Measurements from ENCODE around the gene ARFRP1. TPM values are rescaled to one million over a fixed set of nuclear protein-coding genes. Genes with fewer than 3 reads are reported as not detected.
"Not testable (repeated sequence)": the region's sequence is repeated elsewhere in the genome, so short reads cannot be mapped to it uniquely, and the experiment has no call there.

The ARFRP1 gene
- polyA plus RNA-seq, 1 experiment, result 23.8 TPM

DNA sequence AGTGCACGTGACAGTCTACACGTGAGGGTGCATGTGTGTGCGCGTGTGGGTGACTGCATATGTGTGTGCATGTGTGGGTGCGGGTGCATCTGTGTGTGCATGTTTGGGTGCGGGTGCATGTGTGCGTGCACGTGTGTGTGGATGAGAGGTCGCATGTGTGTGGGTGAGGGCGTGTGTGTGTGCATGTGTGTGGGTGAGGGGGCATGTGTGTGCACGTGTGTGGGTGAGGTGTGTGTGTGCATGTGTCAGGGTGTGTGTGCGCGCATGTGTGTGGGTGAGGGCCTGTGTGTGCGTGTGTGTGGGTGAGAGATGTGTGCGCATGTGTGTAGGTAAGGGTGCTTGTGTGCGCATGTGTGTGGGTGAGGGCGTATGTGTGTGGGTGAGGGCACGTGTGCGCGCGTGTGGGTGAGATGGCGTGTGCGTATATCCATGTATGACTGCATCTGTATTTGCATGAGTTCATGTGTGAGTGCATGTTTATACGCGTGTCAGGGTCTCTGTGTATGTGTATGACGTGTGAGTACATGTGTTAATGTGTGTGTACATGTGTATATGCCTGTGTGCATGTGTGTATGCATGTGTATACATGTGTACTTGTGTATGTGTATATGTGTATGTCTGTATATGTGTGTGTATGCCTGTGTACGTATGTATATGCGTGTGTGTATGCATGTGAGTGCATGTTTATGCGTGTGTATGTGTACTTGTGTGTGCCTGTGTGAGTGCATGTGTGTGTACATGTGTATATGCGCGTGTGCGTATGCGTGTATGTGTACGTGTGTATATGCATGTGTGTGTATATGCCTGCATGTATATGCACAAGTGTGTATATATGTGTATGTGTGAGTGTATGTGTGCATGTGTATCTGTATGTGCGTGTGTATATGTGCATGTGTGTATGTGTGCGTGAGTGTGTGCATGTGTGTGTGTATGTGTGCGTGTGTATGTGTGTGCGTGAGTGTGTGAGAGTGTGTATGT lies 24.6 kb upstream of the ARFRP1 start:
- ChIA-PET CTCF (no interaction called here), POLR2A (no interaction called here)

DNA sequence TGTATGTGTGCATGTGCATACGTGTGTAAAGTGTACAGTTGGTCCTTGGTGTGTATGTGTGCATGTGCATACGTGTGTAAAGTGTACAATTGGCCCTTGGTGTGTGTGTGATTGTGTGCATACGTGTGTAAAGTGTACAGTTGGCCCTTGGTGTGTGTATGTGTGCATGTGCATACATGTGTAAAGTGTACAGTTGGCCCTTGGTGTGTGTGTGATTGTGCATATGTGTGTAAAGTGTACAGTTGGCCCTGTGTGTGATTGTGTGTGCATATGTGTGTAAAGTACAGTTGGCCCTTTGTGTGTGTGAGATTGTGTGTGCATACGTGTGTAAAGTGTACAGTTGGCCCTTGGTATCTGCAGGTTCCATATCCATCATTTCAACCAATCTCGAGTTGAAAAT lies 23.6 kb upstream of the ARFRP1 start:
- H3K27me3 ChIP-seq (ENCODE audit: control insufficient read depth, insufficient read depth, low read length), result no peaks in the 10 kb centered on the region
- H3K27ac ChIP-seq (ENCODE audit: low read depth, low read length), result no peak overlapping the region
- ChIA-PET POLR2A (no interaction called here), CTCF (no interaction called here)
- TF ChIP-seq, protein P1, sequence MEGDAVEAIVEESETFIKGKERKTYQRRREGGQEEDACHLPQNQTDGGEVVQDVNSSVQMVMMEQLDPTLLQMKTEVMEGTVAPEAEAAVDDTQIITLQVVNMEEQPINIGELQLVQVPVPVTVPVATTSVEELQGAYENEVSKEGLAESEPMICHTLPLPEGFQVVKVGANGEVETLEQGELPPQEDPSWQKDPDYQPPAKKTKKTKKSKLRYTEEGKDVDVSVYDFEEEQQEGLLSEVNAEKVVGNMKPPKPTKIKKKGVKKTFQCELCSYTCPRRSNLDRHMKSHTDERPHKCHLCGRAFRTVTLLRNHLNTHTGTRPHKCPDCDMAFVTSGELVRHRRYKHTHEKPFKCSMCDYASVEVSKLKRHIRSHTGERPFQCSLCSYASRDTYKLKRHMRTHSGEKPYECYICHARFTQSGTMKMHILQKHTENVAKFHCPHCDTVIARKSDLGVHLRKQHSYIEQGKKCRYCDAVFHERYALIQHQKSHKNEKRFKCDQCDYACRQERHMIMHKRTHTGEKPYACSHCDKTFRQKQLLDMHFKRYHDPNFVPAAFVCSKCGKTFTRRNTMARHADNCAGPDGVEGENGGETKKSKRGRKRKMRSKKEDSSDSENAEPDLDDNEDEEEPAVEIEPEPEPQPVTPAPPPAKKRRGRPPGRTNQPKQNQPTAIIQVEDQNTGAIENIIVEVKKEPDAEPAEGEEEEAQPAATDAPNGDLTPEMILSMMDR (IDR thresholded peaks at IDR 0.05; ENCODE audit: low read depth, low read length), result no peak
- H3K4me3 ChIP-seq (ENCODE audit: low read depth, low read length), result no peak overlapping the region
- H3K9me3 ChIP-seq (ENCODE audit: control insufficient read depth, insufficient read depth, low read length), result no peaks in the 10 kb centered on the region; the same call in 1 of the 2 replicates
- DNase-seq (ENCODE audit: low read depth, low spot score), result no peak

More for the DNA sequence above, 24.6 kb upstream of the ARFRP1 start:
- no peaks in the 10 kb centered on the region; the same call in 1 of the 2 replicates for H3K9me3 ChIP-seq (ENCODE audit: control insufficient read depth, insufficient read depth, low read length)
- H3K27ac ChIP-seq (ENCODE audit: low read depth, low read length), result no peak overlapping the region
- TF ChIP-seq, protein P1 (IDR thresholded peaks at IDR 0.05; ENCODE audit: low read depth, low read length), result no peak
- no peak overlapping the region for H3K4me3 ChIP-seq (ENCODE audit: low read depth, low read length)
- no peak for DNase-seq (ENCODE audit: low read depth, low spot score)
- no peaks in the 10 kb centered on the region for H3K27me3 ChIP-seq (ENCODE audit: control insufficient read depth, insufficient read depth, low read length)

- H3K9me3 ChIP-seq (ENCODE audit: control insufficient read depth, insufficient read depth, low read length); H3K4me3 ChIP-seq (ENCODE audit: low read depth, low read length); H3K27me3 ChIP-seq (ENCODE audit: control insufficient read depth, insufficient read depth, low read length); POLR2A ChIA-PET; CTCF ChIA-PET; H3K27ac ChIP-seq (ENCODE audit: low read depth, low read length); DNase-seq (ENCODE audit: low read depth, low spot score): not testable (repeated sequence)
These were observed 22.5 kb upstream of the ARFRP1 start for GRCh38 chr20:63730189-63730733.

GRCh38 chr20:63722967-63723622 lies 15.3 kb upstream of the ARFRP1 start:
- POLR2A ChIA-PET, result interaction anchor here (0.7 kb wide), 1 partner anchor 16 kb away, joined by 3 read pairs; the partner anchor contains the start of gene SLC2A4RG
- CTCF ChIA-PET, result interaction anchor here (0.7 kb wide), 1 partner anchor 15 kb away, joined by 3 read pairs; the partner anchor contains the start of gene ZGPAT
- not testable (repeated sequence) for DNase-seq (ENCODE audit: low read depth, low spot score)

GRCh38 chr20:63718996-63719395 lies 11.2 kb upstream of the ARFRP1 start:
- H3K27me3 ChIP-seq (ENCODE audit: control insufficient read depth, insufficient read depth, low read length), result no peaks in the 10 kb centered on the region
- CTCF ChIA-PET, result interaction anchor here (0.6 kb wide), 1 partner anchor 32 kb away, joined by 3 read pairs; no protein-coding TSS in a partner anchor

More at GRCh38 chr20:63722967-63723622, 15.3 kb upstream of the ARFRP1 start:
- peaks cover 22% of the 10 kb centered on the region for H3K9me3 ChIP-seq (ENCODE audit: control insufficient read depth, insufficient read depth, low read length)
- H3K4me3 ChIP-seq (ENCODE audit: low read depth, low read length); H3K27me3 ChIP-seq (ENCODE audit: control insufficient read depth, insufficient read depth, low read length); H3K27ac ChIP-seq (ENCODE audit: low read depth, low read length): not testable (repeated sequence)

More at GRCh38 chr20:63718996-63719395, 11.2 kb upstream of the ARFRP1 start:
- no peak overlapping the region for H3K4me3 ChIP-seq (ENCODE audit: low read depth, low read length)
- H3K27ac ChIP-seq (ENCODE audit: low read depth, low read length), result no peak overlapping the region
- POLR2A ChIA-PET, result interaction anchor here (0.7 kb wide), 1 partner anchor 22 kb away, joined by 3 read pairs; no protein-coding TSS in a partner anchor
- TF ChIP-seq, protein P1 (IDR thresholded peaks at IDR 0.05; ENCODE audit: low read depth, low read length), result no peak
- DNase-seq (ENCODE audit: low read depth, low spot score), result no peak
- peaks cover 24% of the 10 kb centered on the region for H3K9me3 ChIP-seq (ENCODE audit: control insufficient read depth, insufficient read depth, low read length)
